Measurements from ENCODE around the gene GFI1B.
A peak's percentile ranks its signal among the peaks of the same experiment; 100 is the strongest.

GFI1B gene

GRCh38 chr9:132991351-132992300 lies 13.1 kb downstream of the GFI1B start:
- Histone ChIP-seq H3F3A (ENCODE audit: low read depth) (peaks cover 31% of the 10 kb centered on the region), H3K9ac (ENCODE audit: low read depth, low read length, poor library complexity, severe bottlenecking) (peak overlapping the region; percentile 82), H4K20me1 (ENCODE audit: insufficient read depth, low read length, poor library complexity, severe bottlenecking) (no peaks in the 10 kb centered on the region), H3K4me1 (ENCODE audit: insufficient read depth, low read length, poor library complexity, severe bottlenecking) (peaks cover 83% of the 10 kb centered on the region), H3K36me3 (ENCODE audit: insufficient read depth, low read length) (peaks cover 65% of the 10 kb centered on the region), H3K79me2 (ENCODE audit: insufficient read depth, low read length) (peaks cover 58% of the 10 kb centered on the region), H3K4me3 (ENCODE audit: low read length, poor library complexity, severe bottlenecking) (peak overlapping the region; percentile 62), H3K4me2 (ENCODE audit: low read depth, low read length, poor library complexity, severe bottlenecking) (peak overlapping the region; percentile 82), H3K9me2 (replicated peaks; ENCODE audit: low read depth, low read length) (no peaks in the 10 kb centered on the region), H3K9me3 (ENCODE audit: insufficient read depth, low read depth, low read length) (no peaks in the 10 kb centered on the region), H2AFZ (ENCODE audit: low read length) (no peak overlapping the region), H3K27me3 (ENCODE audit: insufficient read depth, low read length, poor library complexity, severe bottlenecking) (no peaks in the 10 kb centered on the region)
- TF ChIP-seq CTCF (conservative IDR thresholded peaks at IDR 0.05; ENCODE audit: low read length) (no peak), EZH2phosphoT487 (IDR thresholded peaks at IDR 0.05; ENCODE audit: borderline replicate concordance) (no peak)

- Histone ChIP-seq H3F3A (ENCODE audit: low read depth) (peaks cover 31% of the 10 kb centered on the region), H3K4me1 (ENCODE audit: insufficient read depth, low read length, poor library complexity, severe bottlenecking) (peaks cover 77% of the 10 kb centered on the region), H4K20me1 (ENCODE audit: insufficient read depth, low read length, poor library complexity, severe bottlenecking) (no peaks in the 10 kb centered on the region), H3K4me2 (ENCODE audit: low read depth, low read length, poor library complexity, severe bottlenecking) (peak overlapping the region; percentile 82), H3K9me3 (ENCODE audit: insufficient read depth, low read depth, low read length) (no peaks in the 10 kb centered on the region), H2AFZ (ENCODE audit: low read length) (no peak overlapping the region), H3K9ac (ENCODE audit: low read depth, low read length, poor library complexity, severe bottlenecking) (peak overlapping the region; percentile 74), H3K79me2 (ENCODE audit: insufficient read depth, low read length) (peaks cover 39% of the 10 kb centered on the region), H3K9me2 (replicated peaks; ENCODE audit: low read depth, low read length) (no peaks in the 10 kb centered on the region), H3K27me3 (ENCODE audit: insufficient read depth, low read length, poor library complexity, severe bottlenecking) (no peaks in the 10 kb centered on the region), H3K4me3 (ENCODE audit: low read length, poor library complexity, severe bottlenecking) (no peak overlapping the region), H3K36me3 (ENCODE audit: insufficient read depth, low read length) (peaks cover 46% of the 10 kb centered on the region)
- TF ChIP-seq CTCF (conservative IDR thresholded peaks at IDR 0.05; ENCODE audit: low read length), result no peak
- no peak for TF ChIP-seq EZH2phosphoT487 (IDR thresholded peaks at IDR 0.05; ENCODE audit: borderline replicate concordance)
These were observed 15.0 kb downstream of the GFI1B start for GRCh38 chr9:132993511-132993939.

GRCh38 chr9:132994410-132995120 lies 16.1 kb downstream of the GFI1B start:
- no peak overlapping the region for H2AFZ ChIP-seq (ENCODE audit: low read length)
- peak overlapping the region; percentile 9 for H3K4me2 ChIP-seq (ENCODE audit: low read depth, low read length, poor library complexity, severe bottlenecking)
- H3K9me2 ChIP-seq (replicated peaks; ENCODE audit: low read depth, low read length), result no peaks in the 10 kb centered on the region
- H3K4me1 ChIP-seq (ENCODE audit: insufficient read depth, low read length, poor library complexity, severe bottlenecking), result peaks cover 81% of the 10 kb centered on the region
- TF ChIP-seq EZH2phosphoT487 (IDR thresholded peaks at IDR 0.05; ENCODE audit: borderline replicate concordance) (no peak), CTCF (conservative IDR thresholded peaks at IDR 0.05; ENCODE audit: low read length) (no peak)
- H3F3A ChIP-seq (ENCODE audit: low read depth), result peaks cover 28% of the 10 kb centered on the region
- H3K9me3 ChIP-seq (ENCODE audit: insufficient read depth, low read depth, low read length), result no peaks in the 10 kb centered on the region
- H3K4me3 ChIP-seq (ENCODE audit: low read length, poor library complexity, severe bottlenecking), result no peak overlapping the region
- peak overlapping the region; percentile 74 for H3K9ac ChIP-seq (ENCODE audit: low read depth, low read length, poor library complexity, severe bottlenecking)
- no peaks in the 10 kb centered on the region for H4K20me1 ChIP-seq (ENCODE audit: insufficient read depth, low read length, poor library complexity, severe bottlenecking)
- no peaks in the 10 kb centered on the region for H3K27me3 ChIP-seq (ENCODE audit: insufficient read depth, low read length, poor library complexity, severe bottlenecking)
- peaks cover 29% of the 10 kb centered on the region for H3K79me2 ChIP-seq (ENCODE audit: insufficient read depth, low read length)
- peaks cover 36% of the 10 kb centered on the region for H3K36me3 ChIP-seq (ENCODE audit: insufficient read depth, low read length)

Measured in Loucy (cell line).